ENCODE data around the gene SPAG6.

- no peak for TF ChIP-seq CTCF (IDR thresholded peaks at IDR 0.05; ENCODE audit: insufficient read depth, low read length, poor library complexity, severe bottlenecking)
- no peak for TF ChIP-seq EZH2phosphoT487 (conservative IDR thresholded peaks at IDR 0.05; ENCODE audit: low read length)
Measured at GRCh38 chr10:22374489-22375126, 29.3 kb downstream of the SPAG6 start.

Measured in SU-DHL-6 (cell line).